Measurements from ENCODE around the gene SLC38A3.

The SLC38A3 gene

GRCh38 chr3:50204804-50205412 is at the start of gene SLC38A3:
SLC38A3 (plus strand) TSS chr3:50205271; CDS start chr3:50214200, 8,929 bp downstream.
- no peak for DNase-seq

GRCh38 chr3:50155491-50155878 is 49.6 kb upstream of the SLC38A3 start:
- DNase-seq: no peak

GRCh38 chr3:50155891-50156290 is 49.2 kb upstream of the SLC38A3 start:
- DNase-seq: no peak

- DNase-seq: no peak
Measured at GRCh38 chr3:50156549-50157493, 48.2 kb upstream of the SLC38A3 start.

GRCh38 chr3:50157827-50158529 is 47.1 kb upstream of the SLC38A3 start:
- DNase-seq: peak; percentile 12

GRCh38 chr3:50158530-50159146 is 46.4 kb upstream of the SLC38A3 start:
- DNase-seq: no peak

GRCh38 chr3:50160561-50160983 is 44.5 kb upstream of the SLC38A3 start:
- DNase-seq: no peak

GRCh38 chr3:50161320-50161719 is 43.8 kb upstream of the SLC38A3 start:
- no peak for DNase-seq

GRCh38 chr3:50162034-50162883 is 42.8 kb upstream of the SLC38A3 start:
- no peak for DNase-seq

GRCh38 chr3:50163572-50164455 is 41.3 kb upstream of the SLC38A3 start:
- no peak for DNase-seq

- DNase-seq: no peak
Measured at GRCh38 chr3:50164481-50164880, 40.6 kb upstream of the SLC38A3 start.

GRCh38 chr3:50164984-50165909 is 39.8 kb upstream of the SLC38A3 start:
- no peak for DNase-seq

- DNase-seq: no peak
Measured at GRCh38 chr3:50165910-50166538, 39.0 kb upstream of the SLC38A3 start.

GRCh38 chr3:50166620-50167019 is 38.5 kb upstream of the SLC38A3 start:
- no peak for DNase-seq

- no peak for DNase-seq
Measured at GRCh38 chr3:50167069-50167840, 37.8 kb upstream of the SLC38A3 start.

- no peak for DNase-seq
Measured at GRCh38 chr3:50167841-50168209, 37.2 kb upstream of the SLC38A3 start.

GRCh38 chr3:50168388-50168787 is 36.7 kb upstream of the SLC38A3 start:
- DNase-seq: no peak

GRCh38 chr3:50168791-50169190 is 36.3 kb upstream of the SLC38A3 start:
- no peak for DNase-seq

Data from NCI-H2029 (cell line).